ENCODE data around the gene PLEKHA6. TPM values are rescaled to one million over a fixed set of nuclear protein-coding genes. Genes with fewer than 3 reads are reported as not detected.

The PLEKHA6 gene
- total RNA-seq, 1 experiment from 2014 or later = 1.2 TPM

DNA sequence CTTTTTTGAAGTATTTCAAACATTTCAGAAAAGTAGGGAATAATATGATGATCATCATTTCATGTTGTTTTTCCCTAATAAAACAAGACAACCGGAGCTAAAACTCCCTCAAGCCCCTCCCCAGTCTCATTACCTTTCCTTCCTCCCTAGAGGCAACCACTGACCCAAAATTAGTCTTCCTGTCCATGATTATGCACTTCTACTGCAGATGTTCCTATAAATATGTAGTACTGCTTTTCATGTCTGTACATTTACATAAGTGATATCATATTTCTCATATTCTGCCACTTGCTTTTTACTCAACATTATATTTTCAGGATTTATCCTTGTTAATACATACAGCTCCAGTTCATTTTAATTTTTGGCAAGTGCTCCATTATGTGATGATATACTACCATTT, 87.2 kb downstream of the PLEKHA6 start:
- no peaks in the 10 kb centered on the region for H3K9me3 ChIP-seq (replicated peaks)
- no peaks in the 10 kb centered on the region for H3K36me3 ChIP-seq
- H3K27me3 ChIP-seq = no peaks in the 10 kb centered on the region
- DNase-seq = no peak
- no peak overlapping the region for H3K4me3 ChIP-seq
- no peak overlapping the region for H3K27ac ChIP-seq
- H3K4me1 ChIP-seq = peaks cover 11% of the 10 kb centered on the region

DNA sequence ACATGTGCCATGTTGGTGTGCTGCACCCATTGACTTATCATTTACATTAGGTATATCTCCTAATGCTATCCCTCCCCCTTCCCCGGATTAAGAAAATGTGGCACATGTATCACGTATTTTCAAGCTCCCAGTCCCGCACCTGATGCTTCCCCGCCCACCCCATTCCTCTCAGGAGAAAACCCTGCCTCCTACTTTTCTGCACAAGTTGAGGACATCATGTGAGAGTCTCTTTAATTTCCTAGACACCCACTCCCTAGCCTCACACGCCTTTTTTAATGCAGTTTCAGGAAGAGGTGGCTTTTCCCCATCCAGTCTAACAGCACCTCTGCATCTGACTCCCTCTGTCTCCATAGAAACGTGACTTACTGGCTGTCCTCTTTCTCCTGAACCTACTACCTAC, 87.8 kb downstream of the PLEKHA6 start:
- H3K36me3 ChIP-seq = no peaks in the 10 kb centered on the region
- no peaks in the 10 kb centered on the region for H3K9me3 ChIP-seq (replicated peaks)
- no peak overlapping the region for H3K4me3 ChIP-seq
- no peaks in the 10 kb centered on the region for H3K27me3 ChIP-seq
- H3K4me1 ChIP-seq = peaks cover 12% of the 10 kb centered on the region
- H3K27ac ChIP-seq = no peak overlapping the region
- DNase-seq = no peak

DNA sequence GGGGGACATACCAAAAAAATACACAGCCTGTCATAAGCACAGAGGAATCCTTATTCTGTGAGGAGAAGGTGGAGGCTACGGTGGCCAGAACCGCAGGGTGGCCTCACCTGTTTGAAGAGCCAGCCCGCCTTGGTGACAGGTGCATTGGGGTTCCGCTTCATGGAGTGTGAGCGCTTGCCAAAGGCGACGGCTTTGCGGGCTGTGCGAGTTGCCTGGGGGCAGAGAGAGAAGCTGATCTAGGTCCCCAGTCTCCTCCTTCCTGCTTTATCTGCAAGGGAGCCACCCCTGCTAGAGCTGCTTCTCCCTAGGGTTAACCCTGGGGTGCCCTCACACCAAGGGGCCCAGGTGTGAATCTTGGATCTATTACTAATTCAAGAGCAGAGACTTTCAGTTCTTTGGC, 91.6 kb downstream of the PLEKHA6 start:
- H3K4me3 ChIP-seq = no peak overlapping the region
- no peak overlapping the region for H3K27ac ChIP-seq
- H3K36me3 ChIP-seq = no peaks in the 10 kb centered on the region
- no peaks in the 10 kb centered on the region for H3K27me3 ChIP-seq
- H3K9me3 ChIP-seq (replicated peaks) = no peaks in the 10 kb centered on the region
- peak; percentile 70 to 84 for DNase-seq
- H3K4me1 ChIP-seq = peaks cover 25% of the 10 kb centered on the region

DNA sequence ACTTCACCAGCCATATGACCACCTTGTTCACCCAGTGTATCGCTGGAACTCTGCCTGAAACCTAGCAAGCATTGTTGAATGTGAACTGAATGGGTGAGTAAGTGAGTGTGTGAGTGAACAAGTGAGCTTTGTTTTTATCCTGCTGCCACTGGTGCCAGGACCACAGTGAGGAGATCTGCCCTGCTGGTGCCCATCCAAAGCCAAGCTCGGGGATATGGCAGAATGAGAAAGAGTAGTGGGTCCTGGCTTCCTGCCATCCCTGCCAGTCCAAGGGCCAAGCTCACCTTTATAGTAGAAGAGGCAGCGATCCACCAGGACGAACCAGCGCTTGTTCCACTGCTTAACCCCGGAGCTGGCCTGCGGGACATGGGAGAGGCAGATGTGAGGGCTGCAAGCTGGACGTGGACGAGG, 92.5 kb downstream of the PLEKHA6 start:
- DNase-seq = no peak
- Histone ChIP-seq H3K9me3 (replicated peaks) (no peaks in the 10 kb centered on the region), H3K27ac (no peak overlapping the region), H3K4me1 (peaks cover 31% of the 10 kb centered on the region), H3K36me3 (no peaks in the 10 kb centered on the region), H3K27me3 (no peaks in the 10 kb centered on the region), H3K4me3 (no peak overlapping the region)

DNA sequence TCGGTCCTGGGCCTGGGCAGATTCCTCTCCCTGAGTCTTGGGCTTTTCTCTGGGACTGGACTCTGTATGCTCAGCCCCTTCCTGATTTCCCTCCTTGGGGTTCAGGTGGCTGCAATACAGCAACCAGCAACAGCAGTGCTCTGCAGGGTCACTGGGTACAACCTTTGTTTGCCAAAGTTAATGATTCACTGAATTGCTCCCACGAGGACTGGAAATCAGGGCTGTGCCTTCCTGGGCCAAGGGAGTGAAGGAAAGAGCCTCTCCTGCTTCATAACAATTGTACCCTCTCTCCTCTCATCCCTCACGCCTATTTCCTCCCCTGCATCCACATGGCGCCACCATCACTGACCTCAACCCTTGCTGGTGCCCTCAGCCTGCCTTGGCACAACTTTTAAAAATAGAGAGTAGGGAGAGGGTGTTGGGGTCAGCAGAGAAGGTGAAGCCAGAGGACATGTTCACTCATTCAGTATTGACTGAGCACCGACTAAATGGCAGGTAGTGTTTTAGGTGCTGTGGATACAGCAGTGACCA, 93.2 kb downstream of the PLEKHA6 start:
- no peak overlapping the region for H3K4me3 ChIP-seq
- no peaks in the 10 kb centered on the region for H3K27me3 ChIP-seq
- no peak overlapping the region for H3K27ac ChIP-seq
- H3K36me3 ChIP-seq = no peaks in the 10 kb centered on the region
- H3K9me3 ChIP-seq (replicated peaks) = no peaks in the 10 kb centered on the region
- DNase-seq = no peak
- peaks cover 38% of the 10 kb centered on the region for H3K4me1 ChIP-seq

DNA sequence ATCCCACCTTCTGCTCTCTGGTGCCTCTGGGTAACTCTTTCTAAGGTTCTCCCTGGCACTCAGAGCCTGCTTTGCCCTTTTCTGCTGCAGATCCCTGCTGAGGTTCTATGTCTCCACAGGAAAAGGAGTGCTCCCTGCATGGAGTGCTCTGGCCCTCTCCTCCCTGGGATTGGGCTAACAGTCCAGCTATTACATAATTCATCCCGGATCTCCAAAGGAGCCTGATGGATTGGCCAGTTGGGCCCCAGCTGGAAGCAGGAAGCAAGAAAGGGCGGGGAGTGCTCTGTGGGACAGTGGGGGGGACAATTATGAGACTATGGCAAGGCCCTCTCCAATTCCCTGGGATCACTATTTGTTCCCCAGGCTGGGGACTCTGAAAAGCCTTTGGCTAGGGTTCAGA, 94.1 kb downstream of the PLEKHA6 start:
- Histone ChIP-seq H3K27me3 (no peaks in the 10 kb centered on the region), H3K36me3 (no peaks in the 10 kb centered on the region), H3K27ac (no peak overlapping the region), H3K4me1 (peaks cover 45% of the 10 kb centered on the region), H3K9me3 (replicated peaks) (no peaks in the 10 kb centered on the region), H3K4me3 (no peak overlapping the region)
- DNase-seq = no peak

DNA sequence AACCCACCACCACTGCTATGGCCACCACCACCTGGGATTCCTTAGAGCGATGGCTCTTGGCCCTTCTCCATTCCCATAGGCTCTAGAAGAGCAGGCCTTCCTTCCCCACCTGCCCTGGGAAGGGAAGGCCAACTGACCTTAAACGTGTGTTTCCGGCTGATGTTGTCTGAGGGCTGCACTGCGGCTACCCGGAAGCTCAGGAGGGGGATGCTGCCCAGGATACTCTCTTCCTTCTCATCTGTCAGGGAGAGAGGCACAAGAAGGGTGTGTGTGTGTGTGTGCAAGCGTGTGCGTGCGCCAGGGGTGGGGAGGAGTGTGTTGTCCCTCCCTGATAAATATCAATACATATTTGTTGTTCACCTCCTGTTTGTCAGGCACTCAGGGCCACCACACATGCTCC, 94.9 kb downstream of the PLEKHA6 start:
- Histone ChIP-seq H3K27me3 (no peaks in the 10 kb centered on the region), H3K4me3 (no peak overlapping the region), H3K4me1 (peaks cover 45% of the 10 kb centered on the region), H3K27ac (no peak overlapping the region), H3K9me3 (replicated peaks) (no peaks in the 10 kb centered on the region), H3K36me3 (no peaks in the 10 kb centered on the region)
- DNase-seq = no peak

DNA sequence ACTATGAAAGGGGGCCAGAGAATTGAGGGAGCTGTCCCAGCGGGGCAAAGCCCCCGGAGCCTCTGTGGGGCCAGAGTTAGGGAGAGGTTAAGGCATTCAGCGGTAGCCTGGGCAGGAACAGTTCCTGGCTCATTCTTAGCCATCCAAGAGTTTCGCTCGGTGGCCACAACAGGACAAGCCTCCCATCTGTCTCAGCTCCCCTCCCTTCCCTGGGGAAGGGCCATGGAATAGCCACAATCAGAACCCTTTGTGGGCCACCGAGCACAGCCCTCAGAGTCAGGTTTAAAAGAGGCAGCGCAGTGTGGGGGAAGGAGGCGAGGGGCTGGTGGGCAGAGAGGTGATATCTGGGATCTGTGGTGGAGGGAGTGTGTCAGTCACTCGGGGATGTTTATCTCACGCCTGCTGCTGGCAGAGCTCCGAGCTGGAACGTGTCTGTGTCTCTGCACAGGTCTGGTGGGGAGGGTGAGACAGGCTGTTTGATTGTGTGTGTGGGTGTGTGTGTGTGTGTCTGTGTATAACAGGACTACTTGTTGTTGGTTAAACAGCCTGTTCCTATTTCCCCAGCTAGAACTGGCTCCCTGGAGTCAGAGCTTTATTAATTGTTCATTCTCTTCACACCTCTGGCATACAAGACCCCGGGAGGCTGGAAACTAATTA, 96.3 kb downstream of the PLEKHA6 start:
- peak overlapping the region; percentile 79 for H3K27ac ChIP-seq
- H3K4me1 ChIP-seq = peaks cover 43% of the 10 kb centered on the region
- H3K9me3 ChIP-seq (replicated peaks) = no peaks in the 10 kb centered on the region
- H3K36me3 ChIP-seq = no peaks in the 10 kb centered on the region
- H3K27me3 ChIP-seq = no peaks in the 10 kb centered on the region
- peak; percentile 35 to 59 for DNase-seq
- H3K4me3 ChIP-seq = peak overlapping the region; percentile 28

DNA sequence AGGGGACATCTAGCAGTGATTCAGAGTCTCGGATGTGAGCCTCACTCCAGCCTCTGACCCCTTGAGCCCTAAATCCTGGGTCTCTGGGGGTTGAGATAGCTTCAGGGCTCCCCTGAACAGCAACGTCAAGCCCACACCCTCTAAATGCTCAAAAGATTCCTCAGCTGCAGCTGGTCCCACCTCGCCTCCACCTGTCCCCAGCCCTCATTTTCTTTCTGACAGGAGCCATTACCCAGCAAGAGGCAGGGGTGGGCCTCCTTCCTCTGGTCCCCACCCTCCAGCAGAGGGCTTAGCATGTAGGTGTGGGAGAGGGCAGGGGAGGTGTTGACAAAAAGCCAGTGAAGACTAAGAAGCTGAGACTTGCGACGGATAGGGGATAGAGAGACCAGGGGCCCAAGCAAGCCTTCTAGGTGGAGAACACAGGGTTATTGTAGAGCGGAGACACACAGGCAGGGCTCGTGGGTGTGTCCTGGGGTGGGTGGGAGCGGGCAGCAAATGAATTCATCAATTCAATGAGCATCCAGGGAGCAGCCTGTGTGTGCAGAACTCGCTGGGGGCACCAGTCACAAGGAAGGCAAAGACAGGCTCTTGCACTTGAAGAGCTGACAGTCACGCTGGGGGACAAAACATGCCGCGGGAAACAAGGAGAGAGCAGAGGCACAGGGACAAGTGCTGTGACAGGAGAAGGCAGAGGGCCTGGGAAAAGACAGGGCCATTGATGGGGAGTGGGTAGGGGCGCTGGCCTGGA, 97.0 kb downstream of the PLEKHA6 start:
- H3K4me1 ChIP-seq = peaks cover 36% of the 10 kb centered on the region
- no peaks in the 10 kb centered on the region for H3K9me3 ChIP-seq (replicated peaks)
- no peaks in the 10 kb centered on the region for H3K27me3 ChIP-seq
- no peaks in the 10 kb centered on the region for H3K36me3 ChIP-seq
- peak overlapping the region; percentile 28 for H3K4me3 ChIP-seq
- peak; percentile 94 to 96 for DNase-seq
- peak overlapping the region; percentile 79 for H3K27ac ChIP-seq

DNA sequence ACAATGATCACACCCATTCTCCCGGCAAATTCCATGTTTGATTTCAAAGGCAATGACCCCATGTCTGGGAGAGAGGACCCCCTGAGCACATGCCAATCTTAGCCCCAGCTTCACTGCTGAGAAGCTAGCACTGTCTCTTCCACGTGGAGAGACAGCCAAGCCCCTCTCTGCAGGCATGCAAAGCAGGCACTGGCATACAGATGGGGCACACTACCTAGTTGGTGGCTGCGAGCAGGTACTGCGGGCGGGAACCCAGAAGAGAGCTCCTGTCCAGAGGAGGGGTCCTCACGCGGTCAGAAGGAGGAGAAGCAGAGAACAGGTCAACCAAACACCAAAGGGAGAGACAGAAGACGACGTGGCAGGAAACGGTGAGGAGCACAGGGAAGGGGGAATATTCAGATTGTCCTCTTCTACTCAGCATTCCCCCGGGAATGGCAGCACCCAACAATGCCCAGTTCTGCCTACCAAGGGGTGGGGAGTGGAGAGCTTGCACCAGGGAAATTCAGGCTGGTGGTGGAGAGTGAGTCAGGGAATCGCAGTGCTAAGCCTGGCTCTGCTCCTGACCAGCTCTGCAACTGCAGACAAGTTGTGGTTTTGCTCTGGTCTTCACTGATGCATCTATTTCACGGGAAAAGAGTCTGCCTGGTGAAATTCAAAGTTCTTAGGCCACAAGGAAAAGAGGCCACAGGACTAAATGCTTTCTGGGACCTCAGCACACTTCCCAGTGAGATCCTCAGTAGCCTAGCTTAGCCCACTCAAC, 97.8 kb downstream of the PLEKHA6 start:
- peak overlapping the region; percentile 28 for H3K4me3 ChIP-seq
- H3K36me3 ChIP-seq = no peaks in the 10 kb centered on the region
- peaks cover 33% of the 10 kb centered on the region for H3K4me1 ChIP-seq
- peak overlapping the region; percentile 79 for H3K27ac ChIP-seq
- H3K27me3 ChIP-seq = no peaks in the 10 kb centered on the region
- DNase-seq = peak in 1 of 2 experiments; percentile 69
- H3K9me3 ChIP-seq (replicated peaks) = no peaks in the 10 kb centered on the region

DNA sequence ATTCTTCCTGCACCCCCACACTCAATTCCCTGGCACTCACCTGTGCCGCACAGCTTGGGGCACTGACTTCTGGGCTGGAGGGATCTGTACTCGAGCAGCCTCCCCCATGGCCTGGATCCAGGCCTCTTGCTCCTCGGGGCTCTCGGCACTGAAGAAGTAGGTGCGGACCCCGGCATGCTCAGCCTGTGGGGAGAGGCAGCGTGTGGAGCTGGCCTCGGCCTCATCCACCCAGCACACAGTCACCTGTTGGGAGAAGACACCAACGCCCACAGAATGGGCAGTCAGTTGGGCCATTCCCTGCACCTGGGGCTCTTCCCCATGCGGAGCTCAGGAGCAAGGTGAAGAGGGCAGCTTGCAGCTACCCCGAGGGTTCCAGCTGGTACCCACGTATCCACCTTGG, 98.5 kb downstream of the PLEKHA6 start:
- Histone ChIP-seq H3K27me3 (no peaks in the 10 kb centered on the region), H3K9me3 (replicated peaks) (no peaks in the 10 kb centered on the region), H3K36me3 (no peaks in the 10 kb centered on the region), H3K27ac (no peak overlapping the region), H3K4me1 (peaks cover 33% of the 10 kb centered on the region), H3K4me3 (no peak overlapping the region)
- DNase-seq = no peak

DNA sequence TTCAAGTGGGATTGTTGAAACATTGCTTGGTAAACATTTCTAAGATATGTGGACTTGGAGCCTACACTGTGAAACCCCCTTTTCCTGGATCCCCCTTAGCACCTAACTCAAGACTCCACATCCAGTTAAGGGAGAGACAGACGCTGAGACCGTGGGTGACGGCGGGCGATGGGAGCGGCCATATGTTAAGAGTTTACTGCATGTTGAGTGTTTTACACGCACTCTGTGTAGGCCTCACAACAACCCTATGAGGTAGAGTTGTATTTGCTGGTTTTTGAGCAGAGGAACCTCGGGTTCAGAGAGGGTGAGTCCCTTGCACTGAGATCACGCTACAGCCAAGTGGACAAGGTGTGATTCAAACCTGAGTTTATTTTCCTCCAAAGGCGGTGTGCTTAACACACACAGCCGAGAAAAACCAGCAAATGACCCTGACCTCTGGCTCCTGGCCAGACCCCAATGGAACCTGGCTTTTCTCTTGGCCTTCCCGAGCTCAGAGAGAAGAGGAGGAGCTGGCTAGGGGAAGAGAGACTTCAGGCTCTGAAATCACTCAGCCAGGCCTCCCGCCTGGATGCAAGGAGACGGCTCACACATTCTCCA, 99.0 kb downstream of the PLEKHA6 start:
- no peak for DNase-seq
- H3K4me1 ChIP-seq = peaks cover 34% of the 10 kb centered on the region
- H3K4me3 ChIP-seq = no peak overlapping the region
- no peaks in the 10 kb centered on the region for H3K9me3 ChIP-seq (replicated peaks)
- no peak overlapping the region for H3K27ac ChIP-seq
- H3K27me3 ChIP-seq = no peaks in the 10 kb centered on the region
- no peaks in the 10 kb centered on the region for H3K36me3 ChIP-seq

DNA sequence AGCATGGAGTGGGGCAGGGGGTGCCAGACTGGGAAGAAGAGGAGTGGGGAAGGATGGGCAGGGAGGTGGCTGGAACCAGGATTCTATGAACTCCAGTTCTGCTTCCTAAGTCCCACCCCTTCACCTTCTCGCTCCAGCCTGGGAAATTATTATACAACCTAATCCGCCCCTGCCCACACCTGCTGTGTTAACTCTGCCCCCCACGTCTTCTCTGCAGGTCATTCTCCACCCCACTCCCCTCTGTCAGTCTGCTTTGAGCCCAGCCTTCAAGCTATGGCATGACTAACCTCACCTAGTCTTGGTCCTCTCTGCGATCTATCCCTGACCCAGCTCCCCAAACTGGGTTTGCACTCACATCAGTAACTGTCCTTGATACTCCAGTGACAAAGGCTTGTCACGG, 99.9 kb downstream of the PLEKHA6 start:
- no peaks in the 10 kb centered on the region for H3K27me3 ChIP-seq
- no peaks in the 10 kb centered on the region for H3K9me3 ChIP-seq (replicated peaks)
- no peak overlapping the region for H3K27ac ChIP-seq
- DNase-seq = no peak
- H3K36me3 ChIP-seq = no peaks in the 10 kb centered on the region
- H3K4me1 ChIP-seq = peaks cover 38% of the 10 kb centered on the region
- no peak overlapping the region for H3K4me3 ChIP-seq

DNA sequence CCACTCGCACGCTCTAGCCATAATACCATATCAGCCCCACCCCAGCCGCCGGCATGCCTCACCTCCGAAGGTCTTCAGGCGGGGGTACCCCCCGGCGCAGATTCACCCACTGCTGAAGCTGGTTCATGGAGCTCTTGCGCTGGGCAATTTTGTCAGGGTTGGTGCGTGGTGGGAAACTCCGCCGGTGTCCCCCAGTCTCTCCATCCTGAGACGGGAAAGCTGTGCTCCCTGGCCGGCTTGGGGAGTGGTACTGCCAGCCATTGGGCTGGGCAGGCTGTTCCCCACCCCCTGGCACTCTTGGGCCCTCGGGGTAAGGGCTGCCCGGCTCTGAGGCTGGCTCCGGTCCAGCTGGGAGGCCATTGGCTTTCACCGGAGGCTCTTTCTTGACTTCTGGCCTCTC, 100.5 kb downstream of the PLEKHA6 start:
- DNase-seq = no peak
- Histone ChIP-seq H3K36me3 (no peaks in the 10 kb centered on the region), H3K9me3 (replicated peaks) (no peaks in the 10 kb centered on the region), H3K27ac (no peak overlapping the region), H3K4me3 (no peak overlapping the region), H3K27me3 (no peaks in the 10 kb centered on the region), H3K4me1 (peaks cover 37% of the 10 kb centered on the region)

Measured in SJCRH30 (cell line).